Tibial nerve (tissue), 4 donors: Measurements from ENCODE around the gene MBD1. TPM values are rescaled to one million over a fixed set of nuclear protein-coding genes. Genes with fewer than 3 reads are reported as not detected.
A peak's percentile ranks its signal among the peaks of the same experiment; 100 is the strongest.

Source experiments
- DNase-seq, 2 donors: peaks; one replicate each; pipeline ENCODE4 v3.0.0-alpha.2; 2019; ENCODE audit warnings: low spot score in 2 of 2
- H3K27ac ChIP-seq, 4 donors: fragments of 200-600 bp; sonication (generic) in 3 of 4; one replicate each; pipeline ENCODE4 v1.5.1; 2017 to 2019; ENCODE audit warnings: mild to moderate bottlenecking in 1 of 4
- H3K27me3 ChIP-seq, 2 donors: fragments of 200-600 bp; sonication (generic) in 1 of 2; one replicate each; pipeline versions ENCODE4 v1.5.1 to v1.6.0; 2017 to 2019
- H3K36me3 ChIP-seq, 3 donors: fragments of 200-600 bp; sonication (generic); one replicate each; pipeline ENCODE4 v1.5.1; 2018 to 2019
- H3K4me1 ChIP-seq, 4 donors: fragments of 200-600 bp; sonication (generic) in 3 of 4; one replicate each; pipeline ENCODE4 v1.5.1; 2017 to 2019
- H3K4me3 ChIP-seq, 4 donors: fragments of 200-600 bp; sonication (generic) in 3 of 4; one replicate each; pipeline ENCODE4 v1.5.1; 2017 to 2019; ENCODE audit warnings: mild to moderate bottlenecking in 1 of 4, moderate library complexity in 1 of 4
- H3K9me3 ChIP-seq, 4 donors: fragments of 200-600 bp; sonication (generic) in 3 of 4; one replicate each; pipeline ENCODE4 v1.5.1; 2017 to 2019
- EP300 ChIP-seq, 2 donors: sonication (generic); formaldehyde crosslinking; IDR thresholded peaks; one replicate each; pipeline ENCODE4 v1.6.1; 2017; ENCODE audit warnings: antibody characterized with exemption in 2 of 2, mild to moderate bottlenecking in 1 of 2
- POLR2A ChIP-seq, 2 donors: fragments of 450-650 bp; IDR thresholded peaks; one replicate each; pipeline ENCODE4 v1.6.1; 2017; ENCODE audit warnings: antibody characterized with exemption in 2 of 2, mild to moderate bottlenecking in 2 of 2, moderate library complexity in 2 of 2
- WGBS, 2 donors: methylation state at CpG; one replicate each; pipeline ENCODE4 v1.1.5; 2018; 5-methylcytosine and 5-hydroxymethylcytosine counted together
- total RNA-seq, 4 donors: library from RNA; depleted of rRNA; stranded (reverse); fragments of >200 nt; gene quantifications; one replicate each; pipeline ENCODE4 v1.1.0, GENCODE V29; 2016
- TF ChIP-seq, protein P1 (sequence below), 5 experiments: fragments of 200-600 bp in 3 of 5; fragments of 450-650 bp in 2 of 5; sonication (generic) in 3 of 5; IDR thresholded peaks; one replicate each; pipeline ENCODE4 v1.5.1; 2016 to 2019; ENCODE audit warnings: antibody characterized with exemption in 5 of 5, mild to moderate bottlenecking in 3 of 5, moderate library complexity in 2 of 5

The MBD1 gene
- total RNA-seq, 4 donors from 2014 or later: 69.3 to 103 (median 85.7) TPM

DNA sequence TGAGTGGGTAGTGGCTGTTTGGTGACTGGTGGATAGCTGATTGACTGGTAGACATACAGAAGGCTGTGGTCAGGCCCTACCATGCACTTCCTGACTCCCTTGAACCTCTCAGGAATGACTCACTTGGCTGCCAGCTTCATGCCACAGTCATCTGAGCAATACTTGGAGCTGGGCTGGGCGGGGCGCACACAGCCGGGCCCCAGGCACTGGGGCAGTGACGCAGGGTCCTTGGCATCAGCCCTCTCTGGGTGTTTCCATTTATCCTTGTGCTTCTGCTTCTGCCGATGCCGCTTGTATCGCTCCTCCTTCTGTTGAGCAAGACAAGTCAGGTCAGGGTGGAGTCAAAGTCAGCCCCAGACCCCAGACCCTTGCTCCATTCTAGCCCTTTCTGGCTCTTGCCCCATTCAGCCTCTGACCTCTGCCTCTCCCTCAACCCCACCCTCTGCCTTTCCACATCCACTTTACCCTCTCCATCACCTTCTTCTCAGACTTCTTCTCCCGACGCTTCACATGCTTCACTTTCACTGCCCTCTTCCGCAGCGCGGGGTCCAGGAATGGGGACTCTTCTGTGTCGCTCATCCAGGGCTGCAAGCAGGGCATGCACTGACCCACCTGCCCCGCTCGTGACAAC, 3.0 kb upstream of the MBD1 start:
- H3K4me3 ChIP-seq: no peak overlapping the region
- no peaks in the 10 kb centered on the region for H3K9me3 ChIP-seq
- H3K4me1 ChIP-seq: peaks cover 0 to 42% (median 18%) of the 10 kb centered on the region in 4 donors
- peaks cover 0 to 42% (median 0%) of the 10 kb centered on the region in 3 donors for H3K36me3 ChIP-seq
- WGBS, 2 donors: 92 to 94% methylated on average over 15 of the region's 15 CpGs
- no peak overlapping the region for H3K27ac ChIP-seq
- DNase-seq: no peak
- no peaks in the 10 kb centered on the region for H3K27me3 ChIP-seq
- TF ChIP-seq POLR2A (IDR thresholded peaks at IDR 0.05) (no peak), EP300 (IDR thresholded peaks at IDR 0.05) (no peak)
- TF ChIP-seq, protein P1, sequence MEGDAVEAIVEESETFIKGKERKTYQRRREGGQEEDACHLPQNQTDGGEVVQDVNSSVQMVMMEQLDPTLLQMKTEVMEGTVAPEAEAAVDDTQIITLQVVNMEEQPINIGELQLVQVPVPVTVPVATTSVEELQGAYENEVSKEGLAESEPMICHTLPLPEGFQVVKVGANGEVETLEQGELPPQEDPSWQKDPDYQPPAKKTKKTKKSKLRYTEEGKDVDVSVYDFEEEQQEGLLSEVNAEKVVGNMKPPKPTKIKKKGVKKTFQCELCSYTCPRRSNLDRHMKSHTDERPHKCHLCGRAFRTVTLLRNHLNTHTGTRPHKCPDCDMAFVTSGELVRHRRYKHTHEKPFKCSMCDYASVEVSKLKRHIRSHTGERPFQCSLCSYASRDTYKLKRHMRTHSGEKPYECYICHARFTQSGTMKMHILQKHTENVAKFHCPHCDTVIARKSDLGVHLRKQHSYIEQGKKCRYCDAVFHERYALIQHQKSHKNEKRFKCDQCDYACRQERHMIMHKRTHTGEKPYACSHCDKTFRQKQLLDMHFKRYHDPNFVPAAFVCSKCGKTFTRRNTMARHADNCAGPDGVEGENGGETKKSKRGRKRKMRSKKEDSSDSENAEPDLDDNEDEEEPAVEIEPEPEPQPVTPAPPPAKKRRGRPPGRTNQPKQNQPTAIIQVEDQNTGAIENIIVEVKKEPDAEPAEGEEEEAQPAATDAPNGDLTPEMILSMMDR (IDR thresholded peaks at IDR 0.05): no peak

DNA sequence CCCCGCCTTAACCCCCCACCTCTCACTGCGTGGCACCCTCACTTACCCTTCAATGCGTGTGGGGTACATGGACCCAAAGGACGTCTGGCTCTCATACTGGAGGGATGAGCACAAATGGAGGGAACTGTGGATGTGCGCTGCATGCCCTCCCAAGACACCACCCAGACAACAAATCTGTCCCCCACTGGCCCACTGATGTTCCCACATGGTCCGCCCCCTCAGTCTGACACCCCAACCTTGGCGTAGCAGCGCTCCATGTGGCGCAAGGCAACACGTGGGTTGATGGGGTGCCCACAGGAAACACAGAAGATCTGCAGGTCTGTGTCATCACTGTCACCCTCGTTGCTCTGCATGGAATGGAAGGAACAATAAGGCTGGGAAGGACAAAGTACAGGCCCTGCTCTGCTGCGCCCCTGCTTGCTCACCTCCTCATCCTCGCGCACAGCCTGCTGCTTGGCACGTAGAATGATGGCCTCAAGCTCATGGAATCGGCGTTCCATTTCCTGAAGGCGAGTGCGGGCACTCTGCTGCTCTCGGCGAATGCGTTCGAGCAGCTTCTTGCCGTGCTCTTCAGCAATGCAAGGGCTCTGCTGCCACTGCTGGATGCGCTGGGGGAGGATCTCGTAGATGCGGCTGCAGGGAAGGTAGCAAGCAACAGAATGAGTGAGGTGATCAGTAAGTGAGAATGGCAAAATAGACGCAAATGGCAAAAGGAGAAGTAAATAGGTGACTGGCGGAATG, 2.3 kb upstream of the MBD1 start:
- Histone ChIP-seq H3K27ac (no peak overlapping the region), H3K4me1 (peaks cover 0 to 46% (median 19%) of the 10 kb centered on the region in 4 donors), H3K36me3 (peaks cover 0 to 48% (median 0%) of the 10 kb centered on the region in 3 donors), H3K4me3 (no peak overlapping the region), H3K27me3 (no peaks in the 10 kb centered on the region), H3K9me3 (no peaks in the 10 kb centered on the region)
- no peak for DNase-seq
- 90 to 94% methylated on average over 29 of the region's 29 CpGs for WGBS, 2 donors
- TF ChIP-seq, protein P1 (IDR thresholded peaks at IDR 0.05): no peak
- TF ChIP-seq EP300 (IDR thresholded peaks at IDR 0.05): no peak
- TF ChIP-seq POLR2A (IDR thresholded peaks at IDR 0.05): no peak

DNA sequence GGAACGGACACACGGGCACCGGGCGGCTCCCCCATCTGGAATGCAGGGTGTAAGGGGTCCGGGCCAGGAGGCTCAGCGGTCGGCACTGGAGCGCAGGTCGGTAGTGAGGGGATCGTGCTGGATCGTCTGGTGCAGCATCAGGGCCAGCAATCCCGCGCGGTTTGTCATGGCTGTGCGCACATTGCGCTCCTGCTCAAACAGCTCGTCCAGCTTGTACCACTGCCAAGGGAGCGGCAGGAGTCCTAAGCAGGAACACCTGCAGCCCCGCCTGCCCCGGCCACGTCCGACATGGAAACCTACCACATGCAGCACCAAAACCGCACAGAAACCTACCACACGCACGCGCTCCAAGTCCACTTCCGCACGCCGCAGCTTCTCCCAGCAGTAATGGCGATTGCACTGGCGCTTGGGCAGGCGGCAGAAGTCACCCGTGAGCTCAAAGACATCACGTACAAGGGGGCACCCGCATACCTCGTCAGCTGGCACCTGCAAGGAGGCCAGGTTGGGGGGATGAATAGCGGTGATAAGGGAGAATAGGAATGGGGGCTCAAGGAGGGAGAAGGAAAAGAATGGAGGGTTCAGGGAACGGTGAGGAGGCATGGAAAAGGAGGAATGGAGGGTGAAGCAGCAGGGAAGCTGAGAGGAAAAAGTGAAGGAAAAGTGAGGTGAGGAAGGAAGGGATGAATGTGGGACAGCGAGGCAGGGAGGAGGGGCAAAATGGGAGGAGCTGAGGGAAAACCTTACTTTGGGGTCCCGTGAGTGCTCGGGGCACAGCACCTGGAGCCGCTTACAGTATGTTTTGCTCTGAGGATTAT, 1.4 kb upstream of the MBD1 start:
- TF ChIP-seq, protein P1 (IDR thresholded peaks at IDR 0.05): no peak
- TF ChIP-seq EP300 (IDR thresholded peaks at IDR 0.05) (no peak), POLR2A (IDR thresholded peaks at IDR 0.05) (no peak)
- peaks cover 0 to 42% (median 19%) of the 10 kb centered on the region in 4 donors for H3K4me1 ChIP-seq
- DNase-seq: no peak
- H3K27ac ChIP-seq: no peak overlapping the region
- H3K4me3 ChIP-seq: no peak overlapping the region
- H3K9me3 ChIP-seq: no peaks in the 10 kb centered on the region
- peaks cover 0 to 52% (median 0%) of the 10 kb centered on the region in 3 donors for H3K36me3 ChIP-seq
- 94% methylated on average over 42 of the region's 42 CpGs for WGBS, 2 donors
- H3K27me3 ChIP-seq: no peaks in the 10 kb centered on the region

DNA sequence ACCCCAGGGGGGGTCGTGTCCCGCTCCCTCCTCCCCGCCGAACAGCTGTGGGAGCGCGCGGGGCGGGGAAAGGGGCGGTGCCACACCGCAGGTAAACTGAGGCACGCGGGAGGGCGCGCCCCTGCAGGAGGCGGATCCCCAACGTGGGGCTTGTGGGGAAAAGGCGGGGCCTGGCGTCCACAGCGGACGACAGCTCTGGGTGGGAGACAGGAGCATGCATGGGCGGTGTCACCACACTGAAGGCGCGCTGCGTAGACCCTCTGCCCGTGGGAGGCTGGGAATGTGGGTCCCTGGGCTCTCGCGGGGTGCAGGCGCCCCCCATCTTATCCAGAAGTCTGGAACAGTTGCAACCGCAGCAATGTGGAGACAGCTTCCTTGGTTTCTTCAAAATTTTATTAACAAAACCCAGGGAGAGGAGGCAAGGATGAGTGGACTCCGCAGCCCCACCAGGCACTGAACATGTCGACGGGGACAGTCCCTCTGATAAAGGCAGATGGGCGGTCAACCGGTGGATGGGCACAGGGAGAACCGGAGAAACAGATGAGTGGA, 723 bp upstream of the MBD1 start:
- H3K36me3 ChIP-seq: peaks cover 0 to 59% (median 0%) of the 10 kb centered on the region in 3 donors
- peaks cover 0 to 42% (median 19%) of the 10 kb centered on the region in 4 donors for H3K4me1 ChIP-seq
- H3K27me3 ChIP-seq: no peaks in the 10 kb centered on the region
- H3K9me3 ChIP-seq: no peaks in the 10 kb centered on the region
- peak overlapping the region; percentile 49 to 99 (median 88) for H3K4me3 ChIP-seq
- WGBS, 2 donors: 42 to 83% methylated on average over 13 to 29 of the region's 35 CpGs
- DNase-seq: no peak
- H3K27ac ChIP-seq: peak overlapping the region; percentile 63 to 97 (median 91)
- TF ChIP-seq EP300 (IDR thresholded peaks at IDR 0.05) (no peak), POLR2A (IDR thresholded peaks at IDR 0.05) (no peak)
- TF ChIP-seq, protein P1 (IDR thresholded peaks at IDR 0.05): no peak
